Glomerular visceral epithelial cell (primary cell): ENCODE data around the gene C19orf67.
A peak's percentile ranks its signal among the peaks of the same experiment; 100 is the strongest.
"Not testable (repeated sequence)": the region's sequence is repeated elsewhere in the genome, so short reads cannot be mapped to it uniquely, and the experiment has no call there.

ENCODE experiments used
- DNase-seq: peaks from one replicate; pipeline ENCODE4 v3.0.0-alpha.2; 2016; ENCODE audit errors: extremely low spot score

C19orf67 gene

DNA sequence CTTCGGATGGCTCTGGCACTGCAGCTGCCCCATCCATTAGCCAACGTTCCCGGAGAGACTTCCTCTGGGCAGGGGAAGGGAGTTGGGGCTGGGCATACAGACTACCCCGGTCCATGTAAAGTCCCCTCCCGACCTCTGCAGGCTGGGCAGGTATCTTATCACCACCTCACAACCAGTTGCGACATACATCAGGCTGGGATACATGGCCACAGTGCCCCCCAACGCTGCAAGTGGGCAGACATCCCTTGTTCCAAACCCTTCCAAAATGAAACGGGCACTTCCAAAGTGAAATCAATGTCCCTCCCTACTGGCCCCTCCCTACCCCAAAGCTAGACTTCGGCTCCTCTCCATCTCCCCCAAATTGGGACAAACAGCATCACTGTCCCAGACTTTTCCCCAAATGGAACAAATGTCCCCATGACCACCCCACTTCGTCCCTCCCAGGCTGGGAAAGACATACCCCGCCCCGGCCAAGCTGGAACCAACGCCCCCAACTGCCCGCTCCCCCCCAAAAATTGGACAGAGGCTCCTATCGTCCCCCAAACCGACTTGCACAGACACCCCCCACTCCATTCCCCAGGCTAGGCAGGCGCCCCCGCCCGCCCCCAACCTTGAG lies 28.7 kb downstream of the C19orf67 start:
- no peak for DNase-seq

DNA sequence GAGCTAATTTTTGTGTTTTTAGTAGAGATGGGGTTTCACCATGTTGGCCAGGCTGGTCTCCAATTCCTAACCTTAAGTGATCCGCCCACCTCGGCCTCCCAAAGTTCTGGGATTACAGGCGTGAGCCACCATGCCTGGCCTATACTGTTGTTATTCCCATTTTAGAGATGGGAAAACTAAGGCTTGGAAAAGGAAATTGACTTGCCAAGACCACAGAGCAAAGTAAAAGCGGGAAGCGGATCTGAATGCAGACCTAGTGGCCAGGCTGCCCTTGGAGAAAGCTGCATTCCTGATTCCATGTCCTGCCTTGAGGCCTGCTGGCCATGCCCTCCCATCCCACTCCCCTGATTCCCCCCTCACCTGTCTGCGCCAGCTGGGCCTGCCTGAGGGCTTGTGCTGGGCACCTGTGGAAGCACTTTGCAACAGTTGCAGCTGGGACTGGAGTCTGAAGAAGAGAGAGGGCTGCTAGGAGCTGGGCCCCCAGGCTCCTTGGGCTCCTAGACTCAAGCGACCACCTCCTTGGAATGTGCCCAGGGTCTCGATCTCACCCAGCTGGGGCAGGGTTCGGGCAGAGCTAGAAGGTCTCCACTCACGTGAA lies 29.4 kb downstream of the C19orf67 start:
- no peak for DNase-seq

DNA sequence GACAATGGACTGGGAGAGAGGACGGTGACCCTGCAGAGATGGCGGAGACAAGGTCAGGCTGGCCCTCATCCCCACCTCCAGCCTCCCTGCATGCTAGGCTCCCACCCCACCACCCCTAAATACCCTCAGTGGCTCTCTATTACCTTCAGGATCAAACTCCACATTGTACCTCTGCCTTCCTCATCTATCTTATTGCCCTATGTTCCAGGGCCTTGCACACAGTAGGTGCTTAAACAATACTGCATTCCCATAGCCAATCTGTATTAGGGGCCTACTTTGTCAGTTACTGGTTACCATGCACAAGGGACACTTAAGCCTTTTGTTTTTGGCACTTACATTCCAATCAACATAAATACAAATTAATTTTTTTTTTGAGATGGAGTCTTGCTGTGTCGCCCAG lies 30.2 kb downstream of the C19orf67 start:
- DNase-seq, result no peak

DNA sequence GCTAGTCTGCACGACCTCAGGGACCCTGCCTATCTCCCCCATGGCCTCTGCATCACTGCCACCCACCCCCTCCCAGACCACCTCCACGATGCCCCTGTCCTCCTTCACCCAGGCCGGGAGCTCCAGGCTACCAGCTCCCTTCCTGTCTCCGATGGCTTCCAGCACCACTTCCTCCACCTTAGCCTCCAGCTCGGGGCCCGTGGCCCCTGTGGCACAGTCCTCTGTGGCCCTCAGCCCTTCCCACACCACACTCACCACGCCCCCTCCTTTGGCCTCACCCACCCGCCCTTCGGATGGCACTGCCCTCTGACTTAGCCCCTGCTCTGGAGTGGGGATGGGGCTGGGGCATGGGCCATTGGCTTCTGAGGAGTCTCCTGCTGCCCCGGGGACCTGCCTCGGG lies 30.9 kb downstream of the C19orf67 start:
- no peak for DNase-seq

DNA sequence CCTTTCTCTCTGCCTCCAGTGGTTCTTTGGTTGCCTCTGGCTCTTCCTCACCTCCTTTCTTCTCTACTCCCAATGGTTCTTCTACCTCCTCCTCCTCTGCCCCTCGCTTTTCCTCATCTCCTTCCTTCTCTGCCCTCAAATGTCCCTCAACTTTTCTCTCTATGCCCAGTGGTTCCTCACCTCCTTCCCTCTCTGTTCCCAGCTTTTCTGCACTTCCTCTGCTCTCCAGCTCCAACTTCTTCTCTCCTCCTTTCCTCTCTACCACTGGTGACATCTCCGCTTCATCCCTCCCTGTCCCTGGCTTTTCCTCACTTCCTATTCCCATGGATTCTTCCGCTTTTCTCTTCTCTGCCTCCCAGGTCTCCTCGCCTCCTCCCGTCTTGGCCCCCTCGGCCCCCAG lies 31.5 kb downstream of the C19orf67 start:
- no peak for DNase-seq

DNA sequence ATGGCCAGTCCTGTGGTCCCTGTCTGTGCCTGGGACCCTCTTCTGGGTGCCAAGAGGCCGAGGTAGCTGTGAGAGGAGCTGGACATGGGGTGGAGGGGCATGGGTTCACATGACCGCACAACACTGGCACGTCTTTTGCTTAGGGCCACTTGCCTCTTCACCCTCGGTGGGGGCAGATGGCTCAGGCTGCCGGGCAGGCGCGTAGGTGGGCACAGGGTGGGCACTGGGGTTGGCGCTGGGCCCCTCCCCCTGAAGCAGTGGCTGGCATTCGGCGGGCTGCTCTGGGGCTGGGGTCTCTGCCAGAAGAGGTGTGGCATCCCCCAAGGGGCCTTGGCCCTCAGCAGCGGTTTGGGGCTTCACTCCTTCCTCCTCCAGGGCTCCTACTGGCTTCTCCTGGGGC lies 32.1 kb downstream of the C19orf67 start:
- no peak for DNase-seq

DNA sequence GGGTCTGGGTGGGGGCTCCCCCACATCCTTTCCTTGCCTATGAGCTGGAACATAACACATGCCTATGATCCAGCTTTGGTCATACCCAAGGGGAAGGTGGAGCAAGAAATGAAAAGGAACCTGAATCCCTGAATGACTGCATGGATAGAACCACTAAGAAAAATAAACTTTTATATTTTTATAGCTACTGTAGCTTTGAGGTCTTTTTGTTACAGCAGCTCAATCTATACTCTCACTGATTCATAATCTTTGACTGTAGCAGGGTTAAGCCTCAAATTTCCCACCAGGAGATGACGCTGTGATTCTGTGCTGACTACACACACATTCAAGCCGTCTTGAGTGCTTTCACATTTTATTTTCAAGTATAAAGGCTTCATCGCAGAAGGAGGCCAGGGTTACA lies 32.6 kb downstream of the C19orf67 start:
- DNase-seq, result no peak

DNA sequence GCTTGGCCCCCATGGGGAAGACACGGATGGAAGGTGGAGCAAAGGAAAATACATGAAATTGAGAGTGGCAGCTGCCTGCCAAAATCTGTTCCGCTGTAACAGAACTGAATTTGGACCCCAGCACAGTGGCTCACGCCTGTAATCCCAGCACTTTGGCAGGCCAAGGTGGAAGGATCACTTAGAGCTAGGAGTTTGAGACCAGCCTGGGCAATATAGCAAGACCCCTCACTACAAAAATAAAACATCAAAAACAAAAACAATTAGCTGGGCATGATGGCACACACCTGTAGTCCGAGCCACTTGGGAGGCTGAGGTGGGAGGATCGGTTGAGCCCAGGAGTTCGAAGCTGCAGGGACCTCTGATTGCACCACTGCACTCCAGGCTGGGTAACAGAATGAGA lies 33.1 kb downstream of the C19orf67 start:
- DNase-seq, result no peak

DNA sequence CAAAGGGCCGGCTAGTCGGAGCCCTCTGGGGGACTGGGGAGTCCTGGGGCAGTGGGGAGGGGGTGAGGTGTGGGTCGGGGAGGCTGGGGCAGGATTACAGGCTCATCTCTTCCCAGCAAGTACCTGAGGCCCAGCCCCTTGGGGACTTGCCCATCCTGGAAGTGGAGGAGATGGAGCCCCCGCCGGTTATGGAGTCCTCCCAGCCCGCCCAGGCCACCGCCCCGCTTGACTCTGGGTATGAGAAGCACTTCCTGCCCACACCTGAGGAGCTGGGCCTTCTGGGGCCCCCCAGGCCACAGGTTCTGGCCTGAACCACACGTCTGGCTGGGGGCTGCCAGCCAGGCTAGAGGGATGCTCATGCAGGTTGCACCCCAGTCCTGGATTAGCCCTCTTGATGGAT lies 33.6 kb downstream of the C19orf67 start:
- no peak for DNase-seq

DNA sequence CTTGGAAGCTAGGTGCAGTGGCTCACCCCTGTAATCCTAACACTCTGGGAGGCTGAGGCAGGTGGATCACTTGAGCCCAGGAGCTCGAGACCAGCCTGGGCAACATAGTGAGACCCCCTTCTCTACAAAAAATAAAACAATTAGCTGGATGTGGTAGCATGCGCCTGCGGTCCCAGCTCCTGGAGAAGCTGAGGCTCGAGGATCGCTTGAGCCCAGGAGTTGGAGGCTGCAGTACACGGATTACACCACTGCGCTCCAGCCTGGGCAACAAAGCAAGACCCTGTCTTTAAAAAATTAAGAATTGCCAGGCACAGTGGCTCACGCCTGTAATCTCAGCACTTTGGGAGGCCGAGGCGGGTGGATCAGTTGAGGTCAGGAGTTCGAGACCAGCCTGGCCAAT lies 34.6 kb downstream of the C19orf67 start:
- DNase-seq, result not testable (repeated sequence)

DNA sequence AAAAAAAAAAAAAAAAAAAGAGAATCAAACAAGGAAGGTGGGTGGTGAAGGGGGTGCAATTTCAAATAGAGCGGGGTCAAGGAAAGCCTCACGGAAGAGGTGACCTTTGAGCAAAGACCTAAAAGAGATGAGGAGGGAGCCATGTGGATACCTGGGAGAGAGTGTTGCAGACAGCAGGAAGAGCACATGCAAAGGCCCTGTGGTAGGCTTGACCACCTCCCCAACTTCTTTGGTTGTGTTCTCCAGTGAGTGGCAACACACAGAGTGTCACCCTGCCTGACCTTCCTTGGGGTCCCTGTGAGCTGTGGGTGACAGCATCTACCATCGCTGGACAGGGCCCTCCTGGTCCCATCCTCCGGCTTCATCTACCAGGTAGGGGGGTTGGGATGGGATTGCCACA lies 35.1 kb downstream of the C19orf67 start:
- DNase-seq, result no peak

DNA sequence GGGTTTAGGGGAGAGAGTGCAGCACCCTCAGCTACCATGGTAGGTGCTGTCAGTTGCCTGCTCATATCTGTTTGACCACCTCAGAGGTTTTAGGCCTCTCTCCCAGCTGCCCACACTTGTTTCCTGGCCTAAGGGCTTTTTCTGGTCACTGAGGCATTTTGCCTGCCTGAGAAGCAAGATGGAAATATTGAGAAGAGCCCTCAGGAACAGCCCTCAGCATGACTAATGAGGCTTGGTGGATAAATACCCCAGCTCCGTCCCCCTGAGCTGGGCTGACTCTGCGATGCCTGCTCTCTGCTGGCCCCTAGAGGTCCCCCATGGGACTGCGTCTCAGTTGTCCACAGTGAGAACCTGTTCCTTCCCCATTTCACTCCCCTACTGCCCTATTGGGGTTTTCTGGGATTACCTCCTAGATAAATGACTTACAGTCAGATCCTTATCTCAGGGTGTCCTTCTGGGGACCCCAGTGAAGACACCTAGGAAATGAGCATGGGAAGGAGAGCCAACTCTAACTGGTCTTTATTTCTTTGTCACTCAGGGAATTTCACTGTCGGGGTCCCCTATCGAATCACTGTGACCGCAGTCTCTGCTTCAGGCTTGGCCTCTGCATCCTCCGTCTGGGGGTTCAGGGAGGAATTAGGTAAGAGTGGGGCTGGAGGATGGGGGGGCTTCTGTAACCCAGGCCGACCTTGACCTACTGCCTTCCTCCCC lies 37.0 kb downstream of the C19orf67 start:
- DNase-seq, result peak; percentile 35

DNA sequence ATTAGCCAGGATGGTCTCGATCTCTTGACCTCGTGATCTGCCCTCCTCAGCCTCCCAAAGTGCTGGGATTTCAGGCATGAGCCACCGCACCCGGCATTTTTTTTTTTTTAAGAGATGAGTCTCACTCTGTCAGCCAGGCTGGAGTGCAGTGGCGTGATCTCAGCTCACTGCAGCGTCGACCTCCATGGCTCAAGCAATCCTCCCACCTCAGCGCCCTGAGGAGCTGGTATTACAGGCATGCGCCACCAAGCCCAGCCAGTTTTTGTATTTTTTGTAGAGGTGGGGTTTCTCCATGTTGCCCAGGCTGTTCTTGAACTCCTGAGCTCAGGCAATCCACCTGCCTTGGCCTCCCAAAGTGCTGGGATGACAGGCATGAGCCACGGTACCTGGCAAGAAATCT lies 37.7 kb downstream of the C19orf67 start:
- not testable (repeated sequence) for DNase-seq

DNA sequence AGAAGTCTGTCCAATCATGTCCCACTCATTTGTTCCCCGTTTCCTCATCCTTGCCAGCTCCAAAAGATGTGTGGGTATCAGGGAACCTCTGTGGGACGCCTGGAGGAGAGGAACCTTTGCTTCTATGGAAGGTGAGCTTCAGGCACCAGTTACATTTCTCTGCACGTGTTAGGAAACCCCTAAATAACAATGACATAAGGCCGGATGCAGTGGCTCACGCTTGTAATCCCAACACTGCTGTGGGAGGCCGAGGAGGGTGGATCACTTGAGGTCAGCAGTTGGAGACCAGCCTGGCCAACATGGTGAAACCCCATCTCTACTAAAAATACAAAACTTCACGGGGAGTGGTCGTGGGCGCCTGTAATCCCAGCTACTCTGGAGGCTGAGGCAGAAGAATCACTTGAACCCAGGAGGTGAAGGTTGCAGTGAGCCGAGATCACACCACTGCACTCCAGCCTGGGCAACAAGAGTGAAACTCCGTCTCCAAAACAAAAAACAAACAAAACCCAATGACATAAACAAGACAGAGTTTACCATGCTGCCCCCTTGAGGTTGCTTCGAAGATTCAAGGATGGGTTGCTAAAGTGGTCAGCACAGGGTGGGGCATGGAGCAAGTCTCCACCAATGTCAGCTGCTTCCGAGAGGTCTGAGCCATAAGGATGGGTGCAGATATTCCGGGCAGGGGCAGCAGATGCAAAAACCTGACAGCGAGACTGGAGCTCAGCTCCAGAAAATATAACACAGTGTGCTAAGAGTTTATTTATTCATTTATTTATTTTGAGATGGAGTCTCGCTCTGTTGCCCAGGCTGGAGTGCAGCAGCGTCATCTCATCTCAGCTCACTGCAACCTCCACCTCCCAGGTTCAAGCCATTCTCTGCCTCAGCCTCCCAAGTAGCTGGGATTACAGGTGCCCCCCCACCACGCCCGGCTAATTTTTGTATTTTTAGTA lies 42.6 kb downstream of the C19orf67 start:
- peak; percentile 43 for DNase-seq

DNA sequence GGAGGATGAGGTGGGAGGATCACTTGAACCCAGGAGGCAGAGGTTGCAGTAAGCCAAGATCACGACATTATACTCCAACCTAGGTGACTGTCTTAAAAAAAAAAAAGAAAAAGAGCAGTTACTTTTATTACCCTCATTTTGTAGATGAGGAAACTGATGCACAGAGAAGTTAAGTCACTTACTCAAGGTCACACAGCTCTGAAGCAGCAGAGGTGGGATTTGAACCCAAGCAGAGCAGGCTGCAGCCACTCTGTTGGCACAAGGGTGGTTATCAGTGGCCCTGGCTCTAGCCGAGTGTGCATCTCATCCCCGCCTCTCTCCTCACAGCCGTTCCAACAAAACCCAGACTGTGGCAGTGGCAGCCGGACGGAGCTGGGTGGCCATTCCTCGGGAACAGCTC lies 46.4 kb downstream of the C19orf67 start:
- no peak for DNase-seq

DNA sequence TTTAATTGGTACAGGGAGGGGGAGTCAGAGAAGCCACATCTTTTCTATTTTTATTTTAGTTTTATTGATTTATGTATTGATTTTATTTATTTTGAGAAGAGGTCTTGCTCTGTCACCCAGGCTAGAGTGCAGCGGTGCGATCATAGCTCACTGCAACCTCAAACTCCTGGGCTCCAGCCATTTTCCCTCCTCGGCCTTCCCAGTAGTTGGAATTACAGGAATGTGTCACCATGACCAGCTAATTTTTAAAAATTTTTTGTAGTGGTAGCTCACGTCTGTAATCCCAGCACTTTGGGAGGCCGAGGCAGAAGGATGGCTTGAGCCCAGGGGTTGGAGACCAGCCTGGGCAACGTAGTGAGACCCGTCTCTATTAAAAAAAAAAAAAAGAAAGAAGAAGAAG lies 49.9 kb downstream of the C19orf67 start:
- DNase-seq, result peak; percentile 53

DNA sequence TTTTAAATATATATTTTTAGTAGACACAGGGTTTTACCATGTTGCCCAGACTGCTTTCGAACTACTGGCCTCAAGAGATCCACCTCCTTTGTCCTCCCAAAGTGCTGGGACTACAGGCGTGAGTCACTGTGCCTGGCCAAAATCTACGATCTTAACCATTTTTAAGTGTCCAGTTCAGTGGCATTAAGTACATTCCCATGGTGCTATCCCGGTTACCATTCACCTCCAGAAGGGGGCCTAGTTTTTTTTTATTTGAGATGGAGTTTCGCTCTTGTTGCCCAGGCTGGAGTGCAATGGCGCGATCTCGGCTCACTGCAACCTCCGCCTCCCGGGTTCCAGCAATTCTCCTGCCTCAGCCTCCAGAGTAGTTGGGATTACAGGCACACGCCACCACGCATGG lies 50.4 kb downstream of the C19orf67 start:
- DNase-seq, result not testable (repeated sequence)

DNA sequence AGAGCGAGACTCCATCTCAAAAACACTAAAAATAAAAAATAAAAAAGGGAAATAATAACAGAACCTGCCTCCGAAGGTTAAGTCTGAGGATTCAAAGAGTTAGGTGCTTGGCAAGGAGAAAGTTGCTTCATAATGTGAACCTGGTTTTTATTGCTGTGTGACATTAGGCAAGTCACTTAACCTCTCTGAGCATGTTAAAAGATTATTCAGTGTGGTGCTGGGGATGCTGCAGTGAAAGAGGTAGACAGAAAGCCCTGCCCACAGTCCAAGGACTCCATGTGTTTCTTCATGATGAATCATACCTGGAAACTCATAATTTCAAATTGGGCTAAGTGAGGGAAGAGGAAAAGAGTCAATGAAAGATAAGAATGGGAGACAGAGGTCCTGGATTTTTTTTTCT lies 51.6 kb downstream of the C19orf67 start:
- no peak for DNase-seq

DNA sequence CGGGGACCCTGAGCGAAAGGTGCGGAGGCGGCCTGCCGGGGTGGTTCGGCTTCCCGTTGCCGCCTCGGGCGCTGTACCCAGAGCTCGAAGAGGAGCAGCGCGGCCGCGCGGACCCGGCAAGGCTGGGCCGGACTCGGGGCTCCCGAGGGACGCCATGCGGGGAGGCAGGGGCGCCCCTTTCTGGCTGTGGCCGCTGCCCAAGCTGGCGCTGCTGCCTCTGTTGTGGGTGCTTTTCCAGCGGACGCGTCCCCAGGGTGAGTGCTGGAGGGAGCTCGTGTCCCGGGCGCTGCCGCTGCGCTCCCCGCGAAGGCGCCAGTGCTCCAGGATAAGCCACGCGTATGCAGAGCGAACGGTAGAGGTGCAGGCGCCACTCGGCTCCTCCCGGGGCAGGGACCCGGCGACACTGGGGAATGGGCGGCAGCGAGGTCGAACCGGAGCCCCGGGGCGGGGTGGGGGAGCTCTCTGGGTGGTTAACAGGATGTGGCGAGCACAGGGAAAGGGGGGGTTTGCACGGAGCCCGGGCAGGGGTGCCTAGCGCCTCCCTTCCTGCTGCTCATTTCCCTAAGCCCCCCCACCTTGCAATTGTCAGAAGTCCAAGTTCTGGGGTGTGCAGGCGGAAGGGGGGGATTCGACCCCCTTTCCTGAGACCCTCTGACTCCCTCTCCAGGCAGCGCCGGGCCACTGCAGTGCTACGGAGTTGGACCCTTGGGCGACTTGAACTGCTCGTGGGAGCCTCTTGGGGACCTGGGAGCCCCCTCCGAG lies 53.7 kb downstream of the C19orf67 start, which contains the start of gene IL27RA:
IL27RA (plus strand) TSS at position 44 of the 762 bp plus-strand sequence; CDS start at position 155, 111 bp downstream.
- DNase-seq, result peak; percentile 54
